H9 (cell line): ENCODE measurements around the gene UPK3A. TPM values are rescaled to one million over a fixed set of nuclear protein-coding genes. Genes with fewer than 3 reads are reported as not detected.

Experiments
- DNase-seq: peaks from one replicate; pipeline ENCODE4 v3.0.0-alpha.2; 2017
- H2AFZ ChIP-seq: one replicate; pipeline ENCODE4 v1.6.1; 2013; ENCODE audit warnings: mild to moderate bottlenecking, low read length, control low read depth, moderate library complexity
- H2AK5ac ChIP-seq: 2 replicates; pipeline ENCODE4 v1.6.1; 2013; ENCODE audit warnings: low read length, control low read depth, mixed read lengths; ENCODE audit not compliant: insufficient read length
- H2BK120ac ChIP-seq: one replicate; pipeline ENCODE4 v1.6.1; 2013; ENCODE audit warnings: low read depth, mild to moderate bottlenecking, low read length, control low read depth, inconsistent platforms; ENCODE audit not compliant: poor library complexity, severe bottlenecking
- H2BK12ac ChIP-seq: 2 replicates; pipeline ENCODE4 v1.6.1; 2013; ENCODE audit warnings: low read length, control low read depth, mixed read lengths, low read depth; ENCODE audit not compliant: insufficient read length
- H2BK15ac ChIP-seq: 2 replicates; pipeline ENCODE4 v1.6.1; 2013; ENCODE audit warnings: low read depth, low read length, control low read depth
- H2BK20ac ChIP-seq: one replicate; pipeline ENCODE4 v1.6.1; 2013; ENCODE audit warnings: low read depth, mild to moderate bottlenecking, low read length, control low read depth, inconsistent platforms; ENCODE audit not compliant: poor library complexity, severe bottlenecking
- H2BK5ac ChIP-seq: 2 replicates; pipeline ENCODE4 v1.6.1; 2013; ENCODE audit warnings: low read length, control low read depth, mixed read lengths; ENCODE audit not compliant: insufficient read length
- H3K14ac ChIP-seq: 2 replicates; pipeline ENCODE4 v1.6.1; 2013; ENCODE audit warnings: low read length, control low read depth; ENCODE audit not compliant: insufficient read depth
- H3K18ac ChIP-seq: 2 replicates; pipeline ENCODE4 v1.6.1; 2013; ENCODE audit warnings: low read depth, mild to moderate bottlenecking, mixed read lengths, low read length, control low read depth; ENCODE audit not compliant: insufficient read length
- H3K23ac ChIP-seq: 2 replicates; pipeline ENCODE4 v1.6.1; 2013; ENCODE audit warnings: low read length, control low read depth, mixed read lengths, low read depth; ENCODE audit not compliant: insufficient read length
- H3K23me2 ChIP-seq: 2 replicates; pipeline ENCODE4 v1.6.1; 2013; ENCODE audit warnings: low read depth, mild to moderate bottlenecking, mixed read lengths, low read length, control low read depth; ENCODE audit not compliant: insufficient read length, poor library complexity, severe bottlenecking
- H3K27ac ChIP-seq: 2 replicates; pipeline ENCODE4 v1.5.1; 2013; ENCODE audit warnings: low read length, control low read depth, mixed read lengths, low read depth; ENCODE audit not compliant: insufficient read length
- H3K27me3 ChIP-seq: 2 replicates; pipeline ENCODE4 v1.6.1; 2013; ENCODE audit warnings: low read length, control low read depth, inconsistent platforms; ENCODE audit not compliant: insufficient read depth
- H3K4ac ChIP-seq: 2 replicates; pipeline ENCODE4 v1.6.1; 2013; ENCODE audit warnings: low read depth, mild to moderate bottlenecking, control low read depth, inconsistent platforms, low read length, moderate library complexity
- H3K4me1 ChIP-seq: 2 replicates; pipeline ENCODE4 v1.6.1; 2013; ENCODE audit warnings: low read length, control low read depth, inconsistent platforms; ENCODE audit not compliant: insufficient read depth
- H3K4me2 ChIP-seq: 2 replicates; pipeline ENCODE4 v1.6.1; 2013; ENCODE audit warnings: low read length, control low read depth, mixed read lengths; ENCODE audit not compliant: insufficient read length, insufficient read depth
- H3K56ac ChIP-seq: 2 replicates; pipeline ENCODE4 v1.6.1; 2013; ENCODE audit warnings: low read depth, mild to moderate bottlenecking, mixed read lengths, low read length, control low read depth; ENCODE audit not compliant: insufficient read length
- H3K79me1 ChIP-seq: 2 replicates; pipeline ENCODE4 v1.6.1; 2013; ENCODE audit warnings: low read depth, mild to moderate bottlenecking, moderate library complexity, low read length, control low read depth, inconsistent platforms; ENCODE audit not compliant: insufficient read depth, poor library complexity, severe bottlenecking
- H3K79me2 ChIP-seq: 2 replicates; pipeline ENCODE4 v1.6.1; 2013; ENCODE audit warnings: low read length, control low read depth, inconsistent platforms; ENCODE audit not compliant: insufficient read depth
- H3K9ac ChIP-seq: 2 replicates; pipeline ENCODE4 v1.6.1; 2013; ENCODE audit warnings: low read length, control low read depth, mixed read lengths; ENCODE audit not compliant: insufficient read length; ENCODE audit errors: extremely low read depth
- H3K9me3 ChIP-seq: one replicate; pipeline ENCODE4 v1.6.1; 2013; ENCODE audit warnings: low read depth, low read length, inconsistent platforms; ENCODE audit not compliant: control insufficient read depth
- H3T11ph ChIP-seq: one replicate; pipeline ENCODE4 v1.6.1; 2013; ENCODE audit warnings: mild to moderate bottlenecking, low read length, control low read depth, inconsistent platforms
- H4K20me1 ChIP-seq: one replicate; pipeline ENCODE4 v1.6.1; 2013; ENCODE audit not compliant: control insufficient read depth, insufficient read length, insufficient read depth
- H4K5ac ChIP-seq: 2 replicates; pipeline ENCODE4 v1.6.1; 2013; ENCODE audit warnings: low read depth, mild to moderate bottlenecking, mixed read lengths, low read length, control low read depth; ENCODE audit not compliant: insufficient read length
- H4K8ac ChIP-seq: replicated peaks from 2 replicates; pipeline ENCODE4 v1.6.1; 2013; ENCODE audit warnings: low read length, control low read depth, mixed read lengths, low read depth; ENCODE audit not compliant: insufficient read length
- H4K91ac ChIP-seq: 2 replicates; pipeline ENCODE4 v1.6.1; 2013; ENCODE audit warnings: low read depth, mild to moderate bottlenecking, moderate library complexity, mixed read lengths, low read length, control low read depth; ENCODE audit not compliant: insufficient read length
- H3K27ac Mint-ChIP-seq, 3 experiments: 2 replicates in 2 of 3; 3 replicates in 1 of 3; pipeline ENCODE4 v1.8.0; 2020 to 2021; ENCODE audit warnings: mixed read lengths in 3 of 3, mild to moderate bottlenecking in 1 of 3, moderate library complexity in 1 of 3
- H3K27me3 Mint-ChIP-seq: 2 replicates; pipeline ENCODE4 v1.8.0; 2021; ENCODE audit warnings: low read depth, mild to moderate bottlenecking, moderate library complexity, mixed read lengths
- H3K36me3 Mint-ChIP-seq, 3 experiments: 2 replicates in 2 of 3; 3 replicates in 1 of 3; pipeline ENCODE4 v1.8.0; 2020 to 2021; ENCODE audit warnings: low read depth in 3 of 3, mixed read lengths in 3 of 3; ENCODE audit not compliant: insufficient read depth in 1 of 3
- H3K4me1 Mint-ChIP-seq, 2 experiments: 2 replicates each; pipeline ENCODE4 v1.8.0; 2020; ENCODE audit warnings: mixed read lengths in 2 of 2
- H3K4me3 Mint-ChIP-seq, 2 experiments: 2 replicates in 1 of 2; 3 replicates in 1 of 2; pipeline ENCODE4 v1.8.0; 2020 to 2021; ENCODE audit warnings: mild to moderate bottlenecking in 2 of 2, mixed read lengths in 2 of 2, moderate library complexity in 1 of 2
- H3K9me3 Mint-ChIP-seq, 2 experiments: 2 replicates in 1 of 2; 3 replicates in 1 of 2; pipeline ENCODE4 v1.8.0; 2020; ENCODE audit warnings: mild to moderate bottlenecking in 2 of 2, mixed read lengths in 2 of 2, moderate library complexity in 1 of 2
- whole genome bisulfite sequencing: extraction: QIAGEN DNeasy Blood & Tissue Kit; methylation state at CpG from one replicate; pipeline ENCODE4 v1.1.7; 2013; ENCODE audit warnings: missing lambda C conversion rate, low lambda C conversion rate, mixed read lengths; ENCODE audit not compliant: insufficient read length; ENCODE audit errors: extremely low coverage; 5-methylcytosine and 5-hydroxymethylcytosine counted together
- total RNA-seq: library from RNA; stranded (reverse); gene quantifications from 2 replicates; pipeline ENCODE4 v1.2.1, GENCODE V29; 2021
- TF ChIP-seq, protein P1 (sequence below): fragments of 200-600 bp; sonication (generic); conservative IDR thresholded peaks from 3 replicates; pipeline ENCODE4 v1.8.0; 2021; ENCODE audit warnings: antibody characterized with exemption, mild to moderate bottlenecking

UPK3A gene
- total RNA-seq, 1 experiment from 2014 or later = not detected

DNA sequence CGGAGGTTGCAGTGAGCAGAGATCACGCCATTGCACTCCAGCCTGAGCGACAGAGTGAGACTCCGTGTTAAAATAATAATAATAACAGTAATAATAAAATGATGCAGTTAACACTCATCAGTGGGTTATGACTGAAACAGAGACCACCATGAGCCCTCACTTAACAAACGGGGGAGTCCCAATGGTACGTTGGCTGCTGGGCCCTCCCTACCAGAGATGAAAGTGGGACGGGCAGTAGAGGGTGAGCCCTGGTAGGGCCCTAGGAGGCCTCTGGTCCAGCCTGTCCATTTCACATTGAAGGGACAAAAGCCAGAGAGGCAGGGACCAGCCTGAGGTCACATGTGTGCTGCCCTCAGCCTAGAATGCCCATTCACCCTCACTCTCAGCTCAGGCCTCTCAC lies 30.4 kb upstream of the UPK3A start:
- Histone ChIP-seq H3K9me3 (no peaks in the 10 kb centered on the region), H4K5ac (no peak overlapping the region), H3T11ph (no peak overlapping the region), H3K79me2 (no peaks in the 10 kb centered on the region), H3K14ac (no peak overlapping the region), H3K27me3 (no peaks in the 10 kb centered on the region), H3K4me1 (no peaks in the 10 kb centered on the region), H4K20me1 (no peaks in the 10 kb centered on the region), H3K27ac (no peak overlapping the region), H2BK5ac (no peak overlapping the region), H4K91ac (no peak overlapping the region), H3K4ac (no peak overlapping the region), H2BK20ac (no peak overlapping the region), H2AFZ (no peak overlapping the region), H3K23me2 (no peaks in the 10 kb centered on the region), H3K56ac (no peak overlapping the region), H3K79me1 (no peaks in the 10 kb centered on the region), H3K23ac (no peak overlapping the region), H2BK12ac (no peak overlapping the region), H3K4me2 (no peak overlapping the region), H4K8ac (no peak overlapping the region), H3K9ac (no peak overlapping the region), H2BK120ac (no peak overlapping the region), H3K18ac (no peak overlapping the region), H2BK15ac (no peak overlapping the region), H2AK5ac (no peak overlapping the region)
- Mint-ChIP-seq H3K36me3 (peaks cover 0 to 4% (median 0%) of the 10 kb centered on the region in 3 experiments; a peak in 3 of 7 replicates), H3K4me1 (peaks cover 0 to 4% of the 10 kb centered on the region in 2 experiments; a peak in 1 of 4 replicates), H3K9me3 (peaks cover 3 to 8% of the 10 kb centered on the region in 2 experiments), H3K27me3 (peaks cover 11% of the 10 kb centered on the region), H3K27ac (no peak overlapping the region), H3K4me3 (no peak overlapping the region)
- DNase-seq = no peak
- TF ChIP-seq, protein P1, sequence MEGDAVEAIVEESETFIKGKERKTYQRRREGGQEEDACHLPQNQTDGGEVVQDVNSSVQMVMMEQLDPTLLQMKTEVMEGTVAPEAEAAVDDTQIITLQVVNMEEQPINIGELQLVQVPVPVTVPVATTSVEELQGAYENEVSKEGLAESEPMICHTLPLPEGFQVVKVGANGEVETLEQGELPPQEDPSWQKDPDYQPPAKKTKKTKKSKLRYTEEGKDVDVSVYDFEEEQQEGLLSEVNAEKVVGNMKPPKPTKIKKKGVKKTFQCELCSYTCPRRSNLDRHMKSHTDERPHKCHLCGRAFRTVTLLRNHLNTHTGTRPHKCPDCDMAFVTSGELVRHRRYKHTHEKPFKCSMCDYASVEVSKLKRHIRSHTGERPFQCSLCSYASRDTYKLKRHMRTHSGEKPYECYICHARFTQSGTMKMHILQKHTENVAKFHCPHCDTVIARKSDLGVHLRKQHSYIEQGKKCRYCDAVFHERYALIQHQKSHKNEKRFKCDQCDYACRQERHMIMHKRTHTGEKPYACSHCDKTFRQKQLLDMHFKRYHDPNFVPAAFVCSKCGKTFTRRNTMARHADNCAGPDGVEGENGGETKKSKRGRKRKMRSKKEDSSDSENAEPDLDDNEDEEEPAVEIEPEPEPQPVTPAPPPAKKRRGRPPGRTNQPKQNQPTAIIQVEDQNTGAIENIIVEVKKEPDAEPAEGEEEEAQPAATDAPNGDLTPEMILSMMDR = no peak
- no CpG with 5 or more reads among the region's 7 CpGs for WGBS
